Measurements from ENCODE around the gene DNAH3.

The DNAH3 gene

DNA sequence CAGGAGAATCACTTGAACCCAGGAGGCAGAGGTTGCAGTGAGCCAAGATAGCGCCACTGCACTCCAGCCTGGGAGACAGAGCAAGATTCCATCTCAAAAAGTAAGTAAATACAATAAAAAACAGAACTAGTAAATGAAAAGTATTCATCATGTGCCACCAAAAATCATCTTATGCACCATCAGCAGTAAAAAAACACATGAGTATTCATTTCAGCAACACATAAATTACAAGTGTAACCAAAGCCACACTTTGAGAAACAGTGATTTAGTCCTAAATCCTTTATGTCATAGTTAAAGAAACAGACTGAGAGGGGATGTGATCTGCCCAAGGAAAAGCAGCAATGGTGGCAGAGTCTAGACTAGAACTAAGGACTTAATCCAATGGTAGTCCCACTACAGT, 263.4 kb downstream of the DNAH3 start:
- H3K27ac ChIP-seq: no peak overlapping the region
- H3K4me2 ChIP-seq: no peak overlapping the region
- H3K36me3 ChIP-seq (ENCODE audit: insufficient read depth): no peaks in the 10 kb centered on the region
- no peak overlapping the region for H3K4me3 ChIP-seq (IDR thresholded peaks at IDR 0.05; ENCODE audit: insufficient read depth, low read depth, low read length)
- H2AFZ ChIP-seq (ENCODE audit: low read depth): no peak overlapping the region
- H3K9ac ChIP-seq: no peak overlapping the region
- no peaks in the 10 kb centered on the region for H3K79me2 ChIP-seq (ENCODE audit: insufficient read depth, low read depth)
- no peaks in the 10 kb centered on the region for H4K20me1 ChIP-seq (ENCODE audit: insufficient read depth)
- TF ChIP-seq, protein P1, sequence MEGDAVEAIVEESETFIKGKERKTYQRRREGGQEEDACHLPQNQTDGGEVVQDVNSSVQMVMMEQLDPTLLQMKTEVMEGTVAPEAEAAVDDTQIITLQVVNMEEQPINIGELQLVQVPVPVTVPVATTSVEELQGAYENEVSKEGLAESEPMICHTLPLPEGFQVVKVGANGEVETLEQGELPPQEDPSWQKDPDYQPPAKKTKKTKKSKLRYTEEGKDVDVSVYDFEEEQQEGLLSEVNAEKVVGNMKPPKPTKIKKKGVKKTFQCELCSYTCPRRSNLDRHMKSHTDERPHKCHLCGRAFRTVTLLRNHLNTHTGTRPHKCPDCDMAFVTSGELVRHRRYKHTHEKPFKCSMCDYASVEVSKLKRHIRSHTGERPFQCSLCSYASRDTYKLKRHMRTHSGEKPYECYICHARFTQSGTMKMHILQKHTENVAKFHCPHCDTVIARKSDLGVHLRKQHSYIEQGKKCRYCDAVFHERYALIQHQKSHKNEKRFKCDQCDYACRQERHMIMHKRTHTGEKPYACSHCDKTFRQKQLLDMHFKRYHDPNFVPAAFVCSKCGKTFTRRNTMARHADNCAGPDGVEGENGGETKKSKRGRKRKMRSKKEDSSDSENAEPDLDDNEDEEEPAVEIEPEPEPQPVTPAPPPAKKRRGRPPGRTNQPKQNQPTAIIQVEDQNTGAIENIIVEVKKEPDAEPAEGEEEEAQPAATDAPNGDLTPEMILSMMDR (conservative IDR thresholded peaks at IDR 0.05; ENCODE audit: low read depth, low read length): no peak
- H3K27me3 ChIP-seq (ENCODE audit: insufficient read depth, low read depth): no peaks in the 10 kb centered on the region
- H3K4me1 ChIP-seq (ENCODE audit: low read depth, poor library complexity, severe bottlenecking): no peaks in the 10 kb centered on the region

DNA sequence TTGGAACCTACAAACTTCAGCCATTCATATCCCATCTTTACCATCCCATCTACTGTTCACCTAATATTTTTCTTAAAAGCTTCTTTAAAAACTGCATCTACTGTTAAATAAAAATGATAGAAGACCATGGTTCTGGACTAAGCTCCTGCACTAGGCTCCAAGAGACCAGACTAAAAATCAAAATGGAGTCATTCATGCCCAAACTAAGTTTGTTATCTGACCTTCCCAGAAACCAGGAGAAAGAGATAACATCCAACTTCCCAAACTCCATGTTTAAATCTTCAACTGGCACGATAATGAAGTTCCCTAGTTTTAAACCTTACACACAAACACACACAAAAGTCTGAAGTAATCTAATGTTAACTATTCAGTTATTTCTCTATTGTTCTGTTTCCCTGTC, 264.3 kb downstream of the DNAH3 start:
- TF ChIP-seq, protein P1 (conservative IDR thresholded peaks at IDR 0.05; ENCODE audit: low read depth, low read length): no peak
- Histone ChIP-seq H3K27me3 (ENCODE audit: insufficient read depth, low read depth) (no peaks in the 10 kb centered on the region), H2AFZ (ENCODE audit: low read depth) (no peak overlapping the region), H3K4me3 (IDR thresholded peaks at IDR 0.05; ENCODE audit: insufficient read depth, low read depth, low read length) (no peak overlapping the region), H3K36me3 (ENCODE audit: insufficient read depth) (no peaks in the 10 kb centered on the region), H3K27ac (no peak overlapping the region), H4K20me1 (ENCODE audit: insufficient read depth) (no peaks in the 10 kb centered on the region), H3K4me2 (no peak overlapping the region), H3K9ac (no peak overlapping the region), H3K4me1 (ENCODE audit: low read depth, poor library complexity, severe bottlenecking) (no peaks in the 10 kb centered on the region), H3K79me2 (ENCODE audit: insufficient read depth, low read depth) (no peaks in the 10 kb centered on the region)

DNA sequence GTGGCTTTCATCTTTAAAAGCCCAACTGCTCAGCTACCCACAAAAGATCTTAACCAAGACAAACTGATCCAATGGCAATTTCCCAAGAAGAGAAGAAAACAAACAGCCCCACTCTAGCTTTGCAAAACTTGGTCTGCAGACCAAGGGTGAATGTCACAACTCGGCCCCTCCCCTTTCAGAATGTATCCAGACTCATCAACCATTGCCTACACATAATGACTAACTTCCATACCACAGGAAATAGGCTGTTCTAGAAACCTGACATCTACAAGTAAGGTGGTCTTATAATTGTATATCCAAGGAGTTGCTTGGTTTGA, 266.4 kb downstream of the DNAH3 start:
- H3K4me1 ChIP-seq (ENCODE audit: low read depth, poor library complexity, severe bottlenecking): no peaks in the 10 kb centered on the region
- H3K79me2 ChIP-seq (ENCODE audit: insufficient read depth, low read depth): no peaks in the 10 kb centered on the region
- no peak overlapping the region for H2AFZ ChIP-seq (ENCODE audit: low read depth)
- H3K36me3 ChIP-seq (ENCODE audit: insufficient read depth): no peaks in the 10 kb centered on the region
- no peaks in the 10 kb centered on the region for H3K27me3 ChIP-seq (ENCODE audit: insufficient read depth, low read depth)
- no peaks in the 10 kb centered on the region for H4K20me1 ChIP-seq (ENCODE audit: insufficient read depth)
- H3K4me3 ChIP-seq (IDR thresholded peaks at IDR 0.05; ENCODE audit: insufficient read depth, low read depth, low read length): no peak overlapping the region
- no peak overlapping the region for H3K4me2 ChIP-seq
- TF ChIP-seq, protein P1 (conservative IDR thresholded peaks at IDR 0.05; ENCODE audit: low read depth, low read length): no peak
- no peak overlapping the region for H3K27ac ChIP-seq
- H3K9ac ChIP-seq: no peak overlapping the region

DNA sequence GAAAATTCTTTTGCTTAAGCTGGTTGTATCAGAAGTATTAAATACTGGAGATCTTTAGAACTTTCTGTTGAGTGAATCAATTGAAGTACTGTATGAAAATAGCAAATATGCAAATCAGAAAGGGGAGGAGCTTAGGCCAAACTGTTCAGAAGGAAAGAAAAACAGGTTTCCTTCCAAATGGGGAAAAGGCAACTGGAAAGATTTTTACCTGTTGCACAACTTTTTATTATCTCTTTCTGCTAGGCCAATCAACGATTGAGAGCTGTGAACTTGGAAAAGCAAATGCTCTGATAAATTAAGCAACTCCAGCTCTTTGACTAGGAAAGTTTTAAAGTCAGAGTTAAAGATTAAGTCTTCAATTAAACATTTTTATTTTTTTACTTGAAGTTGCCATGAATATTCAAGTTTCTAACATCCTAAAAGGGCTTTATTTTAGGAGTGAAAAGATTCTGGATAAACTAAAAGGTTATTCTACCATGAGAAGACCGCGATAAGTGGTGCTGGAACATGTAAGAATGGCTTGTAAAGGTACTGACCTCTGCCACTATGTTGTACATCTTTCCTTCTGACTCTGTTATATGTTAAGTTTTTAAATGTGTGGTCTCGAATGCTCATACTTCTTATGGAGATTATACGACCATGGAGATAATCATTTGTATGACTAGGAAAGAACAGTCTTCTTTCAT, 266.9 kb downstream of the DNAH3 start:
- TF ChIP-seq, protein P1 (conservative IDR thresholded peaks at IDR 0.05; ENCODE audit: low read depth, low read length): no peak
- Histone ChIP-seq H3K4me2 (no peak overlapping the region), H3K79me2 (ENCODE audit: insufficient read depth, low read depth) (no peaks in the 10 kb centered on the region), H3K4me3 (IDR thresholded peaks at IDR 0.05; ENCODE audit: insufficient read depth, low read depth, low read length) (no peak overlapping the region), H3K4me1 (ENCODE audit: low read depth, poor library complexity, severe bottlenecking) (no peaks in the 10 kb centered on the region), H3K27ac (no peak overlapping the region), H2AFZ (ENCODE audit: low read depth) (no peak overlapping the region), H3K27me3 (ENCODE audit: insufficient read depth, low read depth) (no peaks in the 10 kb centered on the region), H3K9ac (no peak overlapping the region), H4K20me1 (ENCODE audit: insufficient read depth) (no peaks in the 10 kb centered on the region), H3K36me3 (ENCODE audit: insufficient read depth) (no peaks in the 10 kb centered on the region)
